ENCODE results near the gene PTK7. TPM values are rescaled to one million over a fixed set of nuclear protein-coding genes. Genes with fewer than 3 reads are reported as not detected.

PTK7 gene
- total RNA-seq, 2 experiments from 2014 or later, result 1.3 to 1.5 TPM

DNA sequence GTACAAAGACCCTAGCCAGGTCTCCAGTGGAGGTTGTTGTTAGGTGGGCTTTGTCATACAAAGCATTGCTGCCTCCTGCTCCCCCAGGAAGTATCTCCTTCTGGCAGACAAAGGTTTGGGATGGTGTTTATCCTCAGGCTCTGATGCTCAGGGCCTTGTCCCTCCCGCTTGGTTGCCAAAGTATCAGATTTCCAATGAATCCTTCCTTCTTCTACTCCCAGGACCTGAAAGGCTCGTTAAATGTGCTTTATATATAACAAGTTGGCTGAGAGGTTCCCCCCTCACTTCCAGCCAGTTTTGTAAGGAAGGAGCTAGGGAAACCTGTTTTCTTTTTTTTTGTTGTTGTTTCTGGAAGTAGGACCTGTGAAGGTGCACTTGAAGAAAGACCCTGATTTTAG lies 14.4 kb downstream of the PTK7 start:
- CTCF ChIA-PET, result no interaction called here
- intact Hi-C loops (cut with micrococcal nuclease), result no loop called here
- POLR2A ChIA-PET, result no interaction called here
- H3K27ac Mint-ChIP-seq, result no peak overlapping the region
- H3K4me3 Mint-ChIP-seq, result no peak overlapping the region
- no peaks in the 10 kb centered on the region for H3K27me3 Mint-ChIP-seq
- H3K9me3 Mint-ChIP-seq, result no peaks in the 10 kb centered on the region
- no peak for DNase-seq
- H3K4me1 Mint-ChIP-seq (ENCODE audit: low read depth), result peaks cover 27% of the 10 kb centered on the region
- no peaks in the 10 kb centered on the region for H3K36me3 Mint-ChIP-seq

- ChIA-PET CTCF (interaction anchor here (1.2 kb wide), 1 partner anchor 53 kb away, joined by 3 read pairs; no protein-coding TSS in a partner anchor), POLR2A (no interaction called here)
- no peak for DNase-seq
- intact Hi-C loops (cut with micrococcal nuclease), result no loop called here
- H3K4me3 Mint-ChIP-seq, result no peak overlapping the region
- H3K27me3 Mint-ChIP-seq, result no peaks in the 10 kb centered on the region
- no peak overlapping the region for H3K27ac Mint-ChIP-seq
- no peaks in the 10 kb centered on the region for H3K36me3 Mint-ChIP-seq
- H3K4me1 Mint-ChIP-seq (ENCODE audit: low read depth), result peaks cover 25% of the 10 kb centered on the region
- H3K9me3 Mint-ChIP-seq, result no peaks in the 10 kb centered on the region
Measured at GRCh38 chr6:43091020-43091419, 14.9 kb downstream of the PTK7 start.

DNA sequence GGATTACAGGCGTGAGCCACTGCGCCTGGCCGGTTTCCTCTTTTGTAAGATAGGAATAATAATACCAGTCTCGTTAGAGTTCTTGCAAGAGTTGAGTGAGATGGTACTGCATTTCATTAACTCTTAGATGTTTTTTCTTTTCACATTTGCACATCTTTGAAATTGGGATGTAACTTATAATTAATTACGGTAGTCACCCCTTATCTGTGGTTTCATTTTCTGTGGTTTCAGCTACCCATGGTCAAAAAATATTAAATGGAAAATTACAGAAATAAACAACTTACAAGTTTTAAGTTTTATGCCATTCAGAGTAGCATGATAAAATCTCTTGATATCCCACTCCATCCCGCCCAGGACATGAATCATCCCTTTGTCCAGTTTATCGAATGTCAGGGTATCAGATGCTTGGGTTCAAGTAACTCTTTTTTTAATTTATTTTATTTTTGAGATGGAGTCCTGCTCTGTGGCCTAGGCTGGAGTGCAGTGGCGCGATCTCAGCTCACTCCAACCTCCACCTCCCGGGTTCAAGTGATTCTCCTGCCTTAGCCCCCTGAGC lies 15.4 kb downstream of the PTK7 start:
- Mint-ChIP-seq H3K36me3 (no peaks in the 10 kb centered on the region), H3K4me3 (no peak overlapping the region), H3K27me3 (no peaks in the 10 kb centered on the region), H3K27ac (no peak overlapping the region), H3K4me1 (ENCODE audit: low read depth) (peaks cover 21% of the 10 kb centered on the region), H3K9me3 (no peaks in the 10 kb centered on the region)
- ChIA-PET POLR2A (no interaction called here), CTCF (interaction anchor here (1.2 kb wide), 1 partner anchor 52 kb away, joined by 3 read pairs; no protein-coding TSS in a partner anchor)
- no peak for DNase-seq
- intact Hi-C loops (cut with micrococcal nuclease), result no loop called here

- Mint-ChIP-seq H3K4me3 (no peak overlapping the region), H3K4me1 (ENCODE audit: low read depth) (peaks cover 18% of the 10 kb centered on the region), H3K27me3 (no peaks in the 10 kb centered on the region), H3K9me3 (no peaks in the 10 kb centered on the region), H3K36me3 (no peaks in the 10 kb centered on the region), H3K27ac (no peak overlapping the region)
- intact Hi-C loops (cut with micrococcal nuclease), result no loop called here
- POLR2A ChIA-PET, result no interaction called here
- CTCF ChIA-PET, result no interaction called here
- DNase-seq, result no peak
Measured at GRCh38 chr6:43092635-43093034, 16.5 kb downstream of the PTK7 start.

DNA sequence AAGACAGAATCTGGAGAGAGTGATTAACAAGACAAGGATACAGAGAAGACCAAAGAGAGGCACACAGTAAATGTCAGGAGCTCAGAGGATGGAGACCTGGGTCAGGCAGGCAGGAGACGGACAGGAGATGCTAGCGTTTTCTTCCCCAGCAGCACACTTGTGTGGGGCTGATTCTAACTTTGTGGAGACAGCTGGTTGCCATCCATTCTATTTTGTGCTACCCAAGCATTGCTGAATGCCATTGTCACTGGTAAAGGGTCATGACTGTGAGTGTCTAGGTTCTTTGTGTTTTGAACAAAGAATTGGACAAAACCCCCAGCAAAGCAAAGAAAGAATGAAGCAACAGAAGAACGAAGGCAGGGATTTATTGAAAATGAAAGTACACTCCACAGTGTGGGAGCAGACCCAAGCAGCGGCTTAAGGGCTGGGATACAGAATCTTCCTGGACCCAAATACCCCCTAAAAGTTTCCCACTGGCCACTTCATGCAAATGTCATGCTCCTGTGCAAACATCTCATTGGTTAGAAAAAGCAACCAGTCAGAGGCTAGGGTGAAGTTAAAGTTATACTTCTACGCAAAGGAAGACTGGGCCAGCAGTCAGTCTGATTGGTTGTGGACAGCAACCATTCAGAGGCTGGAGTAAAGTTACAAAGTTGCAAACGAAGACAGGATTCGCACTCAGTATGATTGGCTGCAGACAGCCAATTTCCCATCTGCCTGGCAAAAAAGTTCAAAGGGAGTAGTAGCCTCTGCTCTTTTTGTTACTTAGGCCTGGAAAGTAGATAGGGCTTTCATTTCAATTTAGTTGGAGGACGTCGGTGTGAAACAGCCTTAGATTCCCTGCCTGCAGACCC lies 17.5 kb downstream of the PTK7 start:
- intact Hi-C loops (cut with micrococcal nuclease), result no loop called here
- CTCF ChIA-PET, result no interaction called here
- H3K4me1 Mint-ChIP-seq (ENCODE audit: low read depth), result peaks cover 17% of the 10 kb centered on the region
- H3K9me3 Mint-ChIP-seq, result no peaks in the 10 kb centered on the region
- no peaks in the 10 kb centered on the region for H3K27me3 Mint-ChIP-seq
- H3K4me3 Mint-ChIP-seq, result peak overlapping the region; percentile 21
- POLR2A ChIA-PET, result no interaction called here
- DNase-seq, result no peak
- H3K27ac Mint-ChIP-seq, result no peak overlapping the region
- no peaks in the 10 kb centered on the region for H3K36me3 Mint-ChIP-seq

DNA sequence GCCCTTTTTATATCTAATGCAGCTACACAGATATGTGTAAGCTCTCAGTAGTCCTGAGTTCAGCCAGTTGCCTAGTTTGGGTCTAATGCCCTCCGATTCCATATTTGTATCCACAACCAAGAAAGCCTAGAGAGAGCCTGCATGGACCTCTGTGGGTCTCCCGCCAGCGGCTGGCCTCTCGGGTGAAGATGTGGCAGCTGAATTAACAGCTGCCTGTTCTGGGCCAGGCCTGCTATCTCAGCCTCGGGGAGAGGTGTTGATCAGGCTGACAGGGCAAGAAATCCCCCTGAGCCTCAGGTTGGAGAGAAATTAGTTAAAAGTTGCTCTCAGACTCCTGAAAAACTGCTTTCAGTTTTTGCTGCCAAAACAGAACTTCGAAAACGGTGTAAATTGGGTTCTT lies 19.8 kb downstream of the PTK7 start:
- POLR2A ChIA-PET, result no interaction called here
- CTCF ChIA-PET, result interaction anchor here (1.1 kb wide), 1 partner anchor 48 kb away, joined by 3 read pairs; no protein-coding TSS in a partner anchor
- Mint-ChIP-seq H3K4me1 (ENCODE audit: low read depth) (peaks cover 14% of the 10 kb centered on the region), H3K36me3 (no peaks in the 10 kb centered on the region), H3K9me3 (no peaks in the 10 kb centered on the region), H3K27ac (no peak overlapping the region), H3K27me3 (no peaks in the 10 kb centered on the region), H3K4me3 (no peak overlapping the region)
- DNase-seq, result no peak
- intact Hi-C loops (cut with micrococcal nuclease), result no loop called here

DNA sequence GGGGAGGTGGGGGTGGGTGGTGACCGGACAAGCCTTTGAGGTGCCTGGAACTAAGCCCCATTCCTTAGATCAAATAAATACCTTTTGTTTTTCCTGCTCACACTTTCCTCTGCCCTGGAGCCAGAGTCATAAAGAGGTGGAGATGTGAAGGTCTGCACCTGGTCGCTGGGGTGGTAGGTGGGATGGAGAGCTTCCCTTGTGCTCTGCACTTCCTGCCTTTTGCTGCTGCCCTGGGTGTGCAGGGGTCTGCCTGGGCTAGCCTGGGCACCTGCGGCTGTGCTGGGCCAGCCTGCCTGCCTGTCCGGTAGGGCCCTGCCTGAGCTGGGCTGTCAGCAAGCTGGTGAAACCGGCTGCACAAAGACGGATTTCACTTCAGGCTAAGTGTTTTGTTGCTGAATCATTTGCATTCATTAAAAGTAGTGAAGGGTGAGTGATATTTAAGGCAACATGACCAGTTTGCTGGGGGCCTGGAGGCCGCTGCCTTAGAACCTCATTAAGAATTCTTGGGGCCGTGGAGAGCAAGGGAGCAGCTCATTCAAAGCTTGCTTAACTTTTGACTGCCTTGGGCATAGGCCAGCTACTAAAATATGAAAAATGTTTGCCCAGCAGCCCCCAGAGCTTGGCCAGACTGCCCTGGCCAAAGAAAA lies 20.5 kb downstream of the PTK7 start:
- H3K9me3 Mint-ChIP-seq, result no peaks in the 10 kb centered on the region
- H3K27me3 Mint-ChIP-seq, result no peaks in the 10 kb centered on the region
- no peak for DNase-seq
- peaks cover 14% of the 10 kb centered on the region for H3K4me1 Mint-ChIP-seq (ENCODE audit: low read depth)
- ChIA-PET POLR2A (no interaction called here), CTCF (interaction anchor here (1.2 kb wide), 1 partner anchor 102 kb away, joined by 3 read pairs; no protein-coding TSS in a partner anchor)
- intact Hi-C loops (cut with micrococcal nuclease), result no loop called here
- H3K36me3 Mint-ChIP-seq, result no peaks in the 10 kb centered on the region
- H3K27ac Mint-ChIP-seq, result no peak overlapping the region
- H3K4me3 Mint-ChIP-seq, result no peak overlapping the region

DNA sequence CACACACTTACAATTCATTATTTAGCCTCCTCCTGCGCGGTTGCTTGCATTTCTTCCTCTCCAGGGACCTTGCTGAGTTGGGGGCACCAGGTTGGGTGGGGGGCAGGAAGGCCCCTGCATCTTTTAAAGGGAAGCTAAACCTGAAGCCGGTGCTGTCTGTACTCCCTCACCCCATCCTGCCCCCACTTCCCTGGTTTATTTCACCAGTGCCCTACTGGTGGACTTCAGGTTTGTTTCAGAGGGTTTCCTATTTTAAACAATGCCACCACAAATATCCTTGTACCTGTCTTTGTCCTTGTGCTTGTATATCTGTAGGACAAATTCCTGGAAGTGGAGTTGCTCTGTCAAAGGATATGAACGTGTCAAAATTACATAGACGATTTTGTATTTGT lies 21.0 kb downstream of the PTK7 start:
- no peak overlapping the region for H3K27ac Mint-ChIP-seq
- POLR2A ChIA-PET, result no interaction called here
- intact Hi-C loops (cut with micrococcal nuclease), result no loop called here

GRCh38 chr6:43097502-43097901 lies 21.4 kb downstream of the PTK7 start:
- POLR2A ChIA-PET, result no interaction called here
- CTCF ChIA-PET, result interaction anchor here (1.2 to 1.3 kb wide), 2 partner anchors 103 to 196 kb away, joined by 3 read pairs; no protein-coding TSS in a partner anchor
- DNase-seq, result no peak
- Mint-ChIP-seq H3K4me3 (no peak overlapping the region), H3K27ac (no peak overlapping the region), H3K9me3 (no peaks in the 10 kb centered on the region), H3K4me1 (ENCODE audit: low read depth) (peaks cover 14% of the 10 kb centered on the region), H3K27me3 (no peaks in the 10 kb centered on the region), H3K36me3 (no peaks in the 10 kb centered on the region)
- intact Hi-C loops (cut with micrococcal nuclease), result no loop called here

More for the DNA sequence above, 21.0 kb downstream of the PTK7 start:
- H3K9me3 Mint-ChIP-seq, result no peaks in the 10 kb centered on the region
- CTCF ChIA-PET, result interaction anchor here (1.2 to 1.3 kb wide), 2 partner anchors 103 to 196 kb away, joined by 3 read pairs; no protein-coding TSS in a partner anchor
- DNase-seq, result no peak
- no peaks in the 10 kb centered on the region for H3K36me3 Mint-ChIP-seq
- no peak overlapping the region for H3K4me3 Mint-ChIP-seq
- H3K27me3 Mint-ChIP-seq, result no peaks in the 10 kb centered on the region
- peaks cover 14% of the 10 kb centered on the region for H3K4me1 Mint-ChIP-seq (ENCODE audit: low read depth)

GRCh38 chr6:43101497-43101896 lies 25.4 kb downstream of the PTK7 start:
- Mint-ChIP-seq H3K4me3 (no peak overlapping the region), H3K36me3 (no peaks in the 10 kb centered on the region), H3K27me3 (no peaks in the 10 kb centered on the region), H3K9me3 (no peaks in the 10 kb centered on the region), H3K4me1 (ENCODE audit: low read depth) (no peaks in the 10 kb centered on the region), H3K27ac (no peak overlapping the region)
- POLR2A ChIA-PET, result no interaction called here
- intact Hi-C loops (cut with micrococcal nuclease), result no loop called here
- DNase-seq, result no peak
- CTCF ChIA-PET, result no interaction called here

GRCh38 chr6:43103253-43103876 lies 27.3 kb downstream of the PTK7 start:
- ChIA-PET POLR2A (no interaction called here), CTCF (no interaction called here)
- Mint-ChIP-seq H3K27ac (no peak overlapping the region), H3K27me3 (no peaks in the 10 kb centered on the region), H3K9me3 (no peaks in the 10 kb centered on the region), H3K36me3 (no peaks in the 10 kb centered on the region), H3K4me3 (no peak overlapping the region), H3K4me1 (ENCODE audit: low read depth) (no peaks in the 10 kb centered on the region)
- DNase-seq, result no peak
- intact Hi-C loops (cut with micrococcal nuclease), result no loop called here

DNA sequence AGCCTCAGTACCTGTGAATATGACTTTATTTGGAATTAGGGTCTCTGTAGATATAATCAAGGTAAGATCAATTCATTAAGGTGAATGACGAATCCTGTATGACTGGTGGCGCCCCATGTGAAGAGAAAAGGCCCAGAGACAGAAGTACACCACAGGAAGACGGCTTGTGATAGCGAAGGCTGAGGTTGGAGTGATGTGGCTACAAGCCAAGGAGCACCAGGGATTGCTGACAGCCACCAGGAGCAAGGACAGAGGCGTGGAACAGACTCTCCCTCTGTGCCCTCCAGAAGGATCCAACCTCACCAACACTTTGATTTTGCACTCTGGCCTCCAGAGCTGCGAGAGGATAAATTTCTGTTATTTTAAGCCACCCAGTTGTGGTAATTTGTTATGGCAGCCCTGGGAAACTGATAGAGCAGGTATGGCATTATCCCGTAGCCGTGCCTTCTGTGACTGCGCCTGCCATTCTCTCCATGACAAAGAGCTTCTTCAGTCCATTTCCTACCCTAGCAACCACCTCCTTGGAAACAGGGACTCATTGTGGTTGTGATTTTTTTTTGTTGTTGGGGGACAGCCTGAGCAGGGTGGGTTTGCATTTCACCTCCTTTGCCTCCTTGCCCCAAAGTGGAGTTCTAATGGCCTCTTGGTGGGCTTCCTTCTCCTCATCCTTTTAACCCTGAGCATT lies 29.6 kb downstream of the PTK7 start:
- no peaks in the 10 kb centered on the region for H3K27me3 Mint-ChIP-seq
- no peak overlapping the region for H3K4me3 Mint-ChIP-seq
- no peaks in the 10 kb centered on the region for H3K4me1 Mint-ChIP-seq (ENCODE audit: low read depth)
- intact Hi-C loops (cut with micrococcal nuclease), result no loop called here
- H3K9me3 Mint-ChIP-seq, result no peaks in the 10 kb centered on the region
- ChIA-PET CTCF (interaction anchor here (0.7 kb wide), 1 partner anchor 37 kb away, joined by 3 read pairs; no protein-coding TSS in a partner anchor), POLR2A (interaction anchor here (0.6 kb wide), 1 partner anchor 58 kb away, joined by 5 read pairs; no protein-coding TSS in a partner anchor)
- no peak overlapping the region for H3K27ac Mint-ChIP-seq
- no peak for DNase-seq
- no peaks in the 10 kb centered on the region for H3K36me3 Mint-ChIP-seq
